ENCODE data around the gene MPL.

- TF ChIP-seq EZH2 (IDR thresholded peaks at IDR 0.05; ENCODE audit: insufficient read depth, poor library complexity, severe bottlenecking) (no peak), EZH2phosphoT487 (IDR thresholded peaks at IDR 0.05; ENCODE audit: insufficient read depth, low read depth) (no peak)
Observed at GRCh38 chr1:43360616-43361015, 23.0 kb downstream of the MPL start.

All from GM23248 (cell line).